Neural cell (in vitro differentiated cells): ENCODE measurements around the gene WARS2. TPM values are rescaled to one million over a fixed set of nuclear protein-coding genes. Genes with fewer than 3 reads are reported as not detected.
"Not testable (repeated sequence)": the region's sequence is repeated elsewhere in the genome, so short reads cannot be mapped to it uniquely, and the experiment has no call there.

Source experiments
- H2AFZ ChIP-seq: fragments of 200-600, 300-800 bp; sonication (generic), shearing (Covaris generic); 2 replicates; pipeline ENCODE4 v1.6.0; 2014; ENCODE audit warnings: low read depth, mild to moderate bottlenecking, antibody characterized with exemption, low read length, moderate library complexity
- H3F3A ChIP-seq: fragments of 200-600 bp; shearing (Covaris generic); 2 replicates; pipeline ENCODE4 v1.6.1; 2016; ENCODE audit warnings: mild to moderate bottlenecking, moderate library complexity, mixed read lengths, antibody characterized with exemption, low read length; ENCODE audit not compliant: insufficient read depth, poor library complexity, severe bottlenecking
- H3K27ac ChIP-seq: fragments of 200-600, 300-800 bp; sonication (generic), shearing (Covaris generic); 2 replicates; pipeline ENCODE4 v1.5.1; 2014; ENCODE audit warnings: mild to moderate bottlenecking, low read length, moderate library complexity
- H3K27me3 ChIP-seq: fragments of 300-800, 200-600 bp; sonication (generic), shearing (Covaris generic); 2 replicates; pipeline ENCODE4 v1.6.0; 2014; ENCODE audit warnings: mild to moderate bottlenecking, low read depth, low read length, moderate library complexity; ENCODE audit not compliant: insufficient read depth
- H3K36me3 ChIP-seq: fragments of 300-800, 200-600 bp; sonication (generic), shearing (Covaris generic); 2 replicates; pipeline ENCODE4 v1.5.1; 2014; ENCODE audit warnings: mild to moderate bottlenecking, antibody characterized with exemption, low read length, moderate library complexity; ENCODE audit not compliant: insufficient read depth
- H3K4me2 ChIP-seq: fragments of 300-800, 200-600 bp; sonication (generic), shearing (Covaris generic); 2 replicates; pipeline ENCODE4 v1.6.0; 2014; ENCODE audit warnings: mild to moderate bottlenecking, low read length
- H3K4me3 ChIP-seq: fragments of 300-800, 200-600 bp; sonication (generic), shearing (Covaris generic); 2 replicates; pipeline ENCODE4 v1.5.1; 2014; ENCODE audit warnings: mild to moderate bottlenecking, low read length, moderate library complexity
- H3K79me2 ChIP-seq: fragments of 200-600 bp; shearing (Covaris generic); replicated peaks from 2 replicates; pipeline ENCODE4 v1.6.0; 2014; ENCODE audit warnings: mild to moderate bottlenecking, low read length, moderate library complexity; ENCODE audit not compliant: insufficient read depth
- H3K9ac ChIP-seq: fragments of 300-800, 200-600 bp; sonication (generic), shearing (Covaris generic); 2 replicates; pipeline ENCODE4 v1.6.1; 2016; ENCODE audit warnings: mild to moderate bottlenecking, low read length, mixed read lengths
- H3K9me2 ChIP-seq: fragments of 200-600 bp; shearing (Covaris generic); 2 replicates; pipeline ENCODE4 v1.6.1; 2016; ENCODE audit warnings: mild to moderate bottlenecking, low read length, mixed read lengths; ENCODE audit not compliant: insufficient read depth
- H3K9me3 ChIP-seq: fragments of 200-600, 300-800 bp; sonication (generic), shearing (Covaris generic); 2 replicates; pipeline ENCODE4 v1.6.1; 2016; ENCODE audit warnings: mild to moderate bottlenecking, mixed run types, low read length, moderate library complexity, mixed read lengths
- H4K20me1 ChIP-seq: fragments of 200-600 bp; shearing (Covaris generic); 2 replicates; pipeline ENCODE4 v1.6.1; 2016; ENCODE audit warnings: mild to moderate bottlenecking, mixed run types; ENCODE audit not compliant: insufficient read depth
- CTCF ChIP-seq: fragments of 450-650 bp; IDR thresholded peaks from 2 replicates; pipeline ENCODE4 v1.5.1; 2014; ENCODE audit warnings: antibody characterized with exemption, mild to moderate bottlenecking, moderate library complexity; ENCODE audit not compliant: poor library complexity, severe bottlenecking
- EP300 ChIP-seq: fragments of 450-650 bp; conservative IDR thresholded peaks from 2 replicates; pipeline ENCODE4 v1.6.1; 2014; ENCODE audit warnings: antibody characterized with exemption, mild to moderate bottlenecking, moderate library complexity; ENCODE audit not compliant: poor library complexity, severe bottlenecking
- EZH2 ChIP-seq: fragments of 200-600, 300-800 bp; shearing (Covaris generic), sonication (generic); IDR thresholded peaks from 2 replicates; pipeline ENCODE4 v1.6.1; 2014; ENCODE audit warnings: antibody characterized with exemption, low read length, borderline replicate concordance, mild to moderate bottlenecking; ENCODE audit not compliant: insufficient read depth, poor library complexity, severe bottlenecking
- POLR2AphosphoS5 ChIP-seq: IDR thresholded peaks from 2 replicates; pipeline ENCODE4 v1.6.1; 2012
- RAD21 ChIP-seq: fragments of 450-650 bp; conservative IDR thresholded peaks from 2 replicates; pipeline ENCODE4 v1.6.1; 2014; ENCODE audit warnings: antibody characterized with exemption, mild to moderate bottlenecking, moderate library complexity
- REST ChIP-seq: IDR thresholded peaks from 2 replicates; pipeline ENCODE4 v1.6.1; 2012; ENCODE audit warnings: borderline replicate concordance
- SMC3 ChIP-seq: fragments of 450-650 bp; conservative IDR thresholded peaks from 2 replicates; pipeline ENCODE4 v1.6.1; 2014; ENCODE audit warnings: antibody characterized with exemption, mild to moderate bottlenecking, moderate library complexity; ENCODE audit not compliant: poor library complexity
- TAF1 ChIP-seq: IDR thresholded peaks from 2 replicates; pipeline ENCODE4 v1.6.1; 2012; ENCODE audit warnings: low read depth
- polyA plus RNA-seq: library from polyadenylated mRNA; depleted of rRNA; stranded (reverse); fragments of >200 nt; gene quantifications from 2 replicates; pipeline ENCODE4 v1.2.3, GENCODE V29; 2014

WARS2 gene
- polyA plus RNA-seq, 1 donor from 2014 or later, result 4.7 TPM

GRCh38 chr1:119179051-119179450 is 38.6 kb upstream of the WARS2 start:
- no peak overlapping the region for H3K4me2 ChIP-seq
- H3K27ac ChIP-seq, result no peak overlapping the region
- no peaks in the 10 kb centered on the region for H3K9me2 ChIP-seq
- no peak overlapping the region for H3K9ac ChIP-seq
- H2AFZ ChIP-seq, result no peak overlapping the region
- no peak overlapping the region for H3K4me3 ChIP-seq
- H3K79me2 ChIP-seq, result no peaks in the 10 kb centered on the region
- no peaks in the 10 kb centered on the region for H3K27me3 ChIP-seq
- TF ChIP-seq EZH2, result no peak
- no peak for TF ChIP-seq SMC3
- no peak for TF ChIP-seq EP300
- TF ChIP-seq CTCF, result no peak
- TF ChIP-seq REST, result no peak
- no peak for TF ChIP-seq RAD21
- TF ChIP-seq POLR2AphosphoS5, result no peak
- TF ChIP-seq TAF1, result no peak
- H3K36me3 ChIP-seq, result no peaks in the 10 kb centered on the region
- no peaks in the 10 kb centered on the region for H4K20me1 ChIP-seq
- no peaks in the 10 kb centered on the region for H3F3A ChIP-seq
- no peaks in the 10 kb centered on the region for H3K9me3 ChIP-seq

GRCh38 chr1:119172927-119173326 is 32.5 kb upstream of the WARS2 start:
- H3K9me2 ChIP-seq, H3F3A ChIP-seq, H4K20me1 ChIP-seq, H3K79me2 ChIP-seq, H2AFZ ChIP-seq, H3K27ac ChIP-seq, H3K4me2 ChIP-seq, H3K36me3 ChIP-seq, H3K27me3 ChIP-seq, H3K4me3 ChIP-seq, H3K9ac ChIP-seq, H3K9me3 ChIP-seq: not testable (repeated sequence)

- not testable (repeated sequence) for H3K4me3 ChIP-seq, H3K9me2 ChIP-seq, H3K4me2 ChIP-seq, H3K79me2 ChIP-seq, H4K20me1 ChIP-seq, H3K27ac ChIP-seq, H3K9ac ChIP-seq, H3K27me3 ChIP-seq, H3K9me3 ChIP-seq, H2AFZ ChIP-seq, H3F3A ChIP-seq, H3K36me3 ChIP-seq
These were observed 31.0 kb upstream of the WARS2 start for GRCh38 chr1:119171381-119172010.
